OCI-LY7 (cell line): ENCODE measurements around the gene USP25. TPM values are rescaled to one million over a fixed set of nuclear protein-coding genes. Genes with fewer than 3 reads are reported as not detected.

Experiments used
- BruUV-seq: library from RNA; stranded (reverse); fragments of 400-500 nt; replicated peaks from 2 replicates; lab custom pipeline; 2021; lab: Mats Ljungman, UMichigan
- CTCF ChIA-PET: fragments of 300-600 bp; sonication (Branson Sonifier 250); formaldehyde crosslinking; loops from one replicate; lab custom pipeline; 2022; ENCODE audit warnings: antibody characterized with exemption; ENCODE audit not compliant: unreplicated experiment; lab: Charles Lee
- POLR2A ChIA-PET: fragments of 300-600 bp; sonication (Branson Sonifier 250); formaldehyde crosslinking; loops from one replicate; lab custom pipeline; 2022; ENCODE audit warnings: antibody characterized with exemption; lab: Charles Lee
- DNase-seq: peaks from one replicate; pipeline ENCODE4 v3.0.0-alpha.2; 2015; ENCODE audit warnings: low spot score
- H2AFZ ChIP-seq: fragments of 200-600 bp; sonication (generic), shearing (Covaris generic); 2 replicates; pipeline ENCODE4 v1.6.1; 2014; ENCODE audit warnings: mild to moderate bottlenecking, antibody characterized with exemption, low read length, moderate library complexity
- H3K27ac ChIP-seq: fragments of 200-600 bp; sonication (generic); 2 replicates; pipeline ENCODE4 v1.5.1; 2014; ENCODE audit warnings: mixed run types, low read depth, mild to moderate bottlenecking, moderate library complexity, low read length, inconsistent platforms; ENCODE audit not compliant: poor library complexity, severe bottlenecking
- H3K36me3 ChIP-seq: fragments of 200-600 bp; sonication (generic); 2 replicates; pipeline ENCODE4 v1.6.1; 2014; ENCODE audit warnings: mild to moderate bottlenecking, antibody characterized with exemption, low read length, moderate library complexity, mixed read lengths; ENCODE audit not compliant: insufficient read depth
- H3K4me1 ChIP-seq: fragments of 200-600 bp; sonication (generic); 2 replicates; pipeline ENCODE4 v1.5.1; 2014; ENCODE audit warnings: mild to moderate bottlenecking, low read length; ENCODE audit not compliant: insufficient read depth, poor library complexity, severe bottlenecking
- H3K4me2 ChIP-seq: fragments of 200-600 bp; sonication (generic); 2 replicates; pipeline ENCODE4 v1.6.1; 2014; ENCODE audit warnings: mild to moderate bottlenecking, low read length
- H3K4me3 ChIP-seq: fragments of 200-600 bp; sonication (generic); 2 replicates; pipeline ENCODE4 v1.5.1; 2014; ENCODE audit warnings: mild to moderate bottlenecking, low read depth, low read length; ENCODE audit not compliant: poor library complexity, severe bottlenecking
- H3K79me2 ChIP-seq: fragments of 200-600 bp; sonication (generic); 2 replicates; pipeline ENCODE4 v1.6.1; 2016; ENCODE audit warnings: low read depth, mild to moderate bottlenecking, low read length, moderate library complexity, mixed read lengths; ENCODE audit not compliant: insufficient read depth
- H3K9me2 ChIP-seq: fragments of 200-600 bp; sonication (generic); 2 replicates; pipeline ENCODE4 v1.6.1; 2016; ENCODE audit warnings: mild to moderate bottlenecking, low read length, mixed read lengths; ENCODE audit not compliant: insufficient read depth
- H3K9me3 ChIP-seq: fragments of 200-600 bp; sonication (generic); 2 replicates; pipeline ENCODE4 v1.6.1; 2014; ENCODE audit warnings: mild to moderate bottlenecking, mixed run types, low read length, mixed read lengths
- H4K20me1 ChIP-seq: fragments of 200-600 bp; sonication (generic); 2 replicates; pipeline ENCODE4 v1.6.1; 2014; ENCODE audit warnings: mild to moderate bottlenecking, antibody characterized with exemption, low read length, moderate library complexity, mixed read lengths; ENCODE audit not compliant: insufficient read depth
- CTCF ChIP-seq: fragments of 200-600 bp; sonication (generic); conservative IDR thresholded peaks from 2 replicates; pipeline ENCODE4 v1.5.1; 2014; ENCODE audit warnings: mild to moderate bottlenecking, antibody characterized with exemption, low read length, moderate library complexity, mixed read lengths
- EZH2phosphoT487 ChIP-seq: fragments of 200-600 bp; sonication (generic); IDR thresholded peaks from 2 replicates; pipeline ENCODE4 v1.6.1; 2018; ENCODE audit warnings: low read depth, borderline replicate concordance, mild to moderate bottlenecking, mixed run types, antibody characterized with exemption, low read length, moderate library complexity, mixed read lengths
- intact Hi-C: fragments of 100-400 bp; cut with micrococcal nuclease; formaldehyde crosslinking; loops from one replicate; pipeline ENCODE4 v1.10.0; 2022; ENCODE audit not compliant: unreplicated experiment
- total RNA-seq, 2 experiments: library from RNA; depleted of rRNA in 1 of 2; stranded (reverse); fragments of >200 nt in 1 of 2; shearing (Covaris generic) in 1 of 2; gene quantifications; 2 replicates each; pipeline ENCODE4 v1.2.3, GENCODE V29; 2014 to 2022

USP25 gene
- total RNA-seq, 2 experiments from 2014 or later = 25.1 to 28.1 TPM

GRCh38 chr21:15831497-15831896, 101.7 kb downstream of the USP25 start:
- H2AFZ ChIP-seq = no peak overlapping the region
- DNase-seq = no peak
- no TSS peak for BruUV-seq
- H3K9me3 ChIP-seq = no peaks in the 10 kb centered on the region
- no peak overlapping the region for H3K4me3 ChIP-seq
- H4K20me1 ChIP-seq = no peaks in the 10 kb centered on the region
- intact Hi-C loops = no loop called here
- CTCF ChIA-PET = no interaction called here
- POLR2A ChIA-PET = interaction anchor here (0.6 to 2.3 kb wide), 3 partner anchors 11 to 1593 kb away, joined by 3 to 11 read pairs (median 4); no protein-coding TSS in a partner anchor
- H3K4me2 ChIP-seq = no peak overlapping the region
- H3K27ac ChIP-seq = no peak overlapping the region
- no peaks in the 10 kb centered on the region for H3K9me2 ChIP-seq
- TF ChIP-seq EZH2phosphoT487 (no peak), CTCF (no peak)
- H3K36me3 ChIP-seq = peaks cover 19% of the 10 kb centered on the region; the same call in 1 of the 2 replicates
- no peaks in the 10 kb centered on the region for H3K79me2 ChIP-seq
- no peaks in the 10 kb centered on the region for H3K4me1 ChIP-seq

GRCh38 chr21:15837645-15838044, 107.9 kb downstream of the USP25 start:
- POLR2A ChIA-PET = interaction anchor here (0.7 kb wide), 1 partner anchor 61 kb away, joined by 4 read pairs; no protein-coding TSS in a partner anchor
- BruUV-seq = no TSS peak
- no peaks in the 10 kb centered on the region for H3K9me3 ChIP-seq

More at GRCh38 chr21:15837645-15838044, 107.9 kb downstream of the USP25 start:
- Histone ChIP-seq H3K4me2 (no peak overlapping the region), H2AFZ (no peak overlapping the region), H4K20me1 (no peaks in the 10 kb centered on the region), H3K36me3 (peaks cover 3% of the 10 kb centered on the region; the same call in 1 of the 2 replicates), H3K4me1 (no peaks in the 10 kb centered on the region), H3K9me2 (no peaks in the 10 kb centered on the region), H3K27ac (no peak overlapping the region), H3K4me3 (no peak overlapping the region), H3K79me2 (no peaks in the 10 kb centered on the region)
- TF ChIP-seq EZH2phosphoT487 (no peak), CTCF (no peak)
- intact Hi-C loops = no loop called here
- no peak for DNase-seq
- CTCF ChIA-PET = no interaction called here
